Activated CD8-positive, alpha-beta memory T cell treated with anti-CD3 and anti-CD28 coated beads for 48 hours (primary cell): ENCODE measurements around the gene FYTTD1.

Experiments used
- DNase-seq, 3 experiments: peaks; one replicate each; pipeline ENCODE4 v3.0.0-alpha.2; 2020; ENCODE audit warnings: low read depth in 2 of 3, low spot score in 2 of 3

Gene FYTTD1

DNA sequence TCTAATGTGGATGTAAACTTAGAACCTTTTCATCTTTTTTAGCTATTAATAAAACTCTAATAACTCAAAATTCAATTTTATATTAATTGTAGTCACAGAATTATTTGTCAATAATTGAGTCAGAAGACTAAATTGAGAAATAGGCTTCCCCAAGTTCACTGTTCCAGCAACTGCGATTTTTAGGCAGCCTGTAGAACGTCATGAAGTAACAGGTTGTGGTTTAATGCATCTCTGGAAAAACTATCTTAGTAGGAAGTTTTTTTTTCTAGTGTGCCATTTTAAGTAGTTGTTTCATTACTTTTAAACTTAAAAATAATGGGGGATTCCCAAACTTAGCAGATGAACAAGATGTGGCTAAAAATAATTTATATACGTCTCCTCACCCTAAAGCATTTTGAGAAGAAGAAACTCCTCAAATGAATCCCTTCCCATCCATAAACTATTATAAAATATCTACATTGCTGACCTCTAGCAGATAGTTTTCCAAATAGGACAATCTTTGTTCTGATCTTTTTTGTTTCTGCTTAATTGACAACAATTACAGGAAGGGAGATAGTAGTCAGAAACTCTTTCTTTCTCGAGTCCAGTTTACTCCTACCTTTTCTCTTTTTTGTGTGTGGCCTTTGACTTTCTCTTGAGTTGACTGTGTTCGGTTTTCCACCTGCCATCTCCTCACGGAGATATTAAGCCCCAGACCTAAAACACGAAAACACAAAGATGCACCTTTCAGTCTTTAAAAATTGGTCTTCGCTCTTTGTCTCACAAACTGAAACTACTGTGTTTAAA lies 84.4 kb downstream of the FYTTD1 start:
- no peak for DNase-seq

GRCh38 chr3:197835509-197835908 lies 85.8 kb downstream of the FYTTD1 start:
- no peak for DNase-seq

GRCh38 chr3:197836244-197836643 lies 86.6 kb downstream of the FYTTD1 start:
- no peak for DNase-seq
